Osteoblast (primary cell): ENCODE measurements around the gene SND1. TPM values are rescaled to one million over a fixed set of nuclear protein-coding genes. Genes with fewer than 3 reads are reported as not detected.

ENCODE experiments used
- DNase-seq: peaks from one replicate; pipeline ENCODE4 v3.0.0; 2011; ENCODE audit warnings: low spot score, mixed read lengths; ENCODE audit not compliant: insufficient read length; ENCODE audit errors: missing footprints
- H2AFZ ChIP-seq: 2 replicates; pipeline ENCODE4 v1.6.0; 2011; ENCODE audit warnings: mild to moderate bottlenecking, low read length
- H3K27ac ChIP-seq: 2 replicates; pipeline ENCODE4 v1.5.1; 2011; ENCODE audit warnings: mild to moderate bottlenecking, low read depth, low read length, moderate library complexity
- H3K27me3 ChIP-seq: 2 replicates; pipeline ENCODE4 v1.6.0; 2012; ENCODE audit warnings: mild to moderate bottlenecking, control low read depth, inconsistent platforms, low read length, moderate library complexity; ENCODE audit not compliant: insufficient read depth
- H3K36me3 ChIP-seq: 2 replicates; pipeline ENCODE4 v1.5.1; 2011; ENCODE audit warnings: mild to moderate bottlenecking, low read length, control low read depth, moderate library complexity; ENCODE audit not compliant: insufficient read depth
- H3K4me1 ChIP-seq: 2 replicates; pipeline ENCODE4 v1.5.1; 2011; ENCODE audit warnings: mild to moderate bottlenecking, low read length, control low read depth, moderate library complexity; ENCODE audit not compliant: insufficient read depth
- H3K4me2 ChIP-seq: 2 replicates; pipeline ENCODE4 v1.6.0; 2011; ENCODE audit warnings: mild to moderate bottlenecking, low read length; ENCODE audit not compliant: insufficient read depth
- H3K4me3 ChIP-seq: fragments of 200-600 bp; sonication (generic); 3 replicates; pipeline ENCODE4 v1.5.1; 2012; ENCODE audit warnings: mild to moderate bottlenecking, low read length, inconsistent platforms; ENCODE audit not compliant: insufficient read depth
- H3K79me2 ChIP-seq: 2 replicates; pipeline ENCODE4 v1.6.0; 2012; ENCODE audit warnings: mild to moderate bottlenecking, low read length, control low read depth, inconsistent platforms; ENCODE audit not compliant: insufficient read depth
- H3K9me3 ChIP-seq: 2 replicates; pipeline ENCODE4 v1.5.1; 2011; ENCODE audit warnings: low read depth, low read length, control low read depth
- H4K20me1 ChIP-seq: 2 replicates; pipeline ENCODE4 v1.6.0; 2012; ENCODE audit warnings: mild to moderate bottlenecking, low read length, control low read depth; ENCODE audit not compliant: insufficient read depth
- CTCF ChIP-seq: IDR thresholded peaks from 2 replicates; pipeline ENCODE4 v1.5.1; 2011; ENCODE audit warnings: mild to moderate bottlenecking, low read depth, low read length, moderate library complexity; ENCODE audit errors: extremely low read depth
- total RNA-seq: library from RNA; depleted of rRNA; stranded (reverse); fragments of >200 nt; gene quantifications from 2 replicates; pipeline ENCODE4 v1.2.3, GENCODE V29; 2012

SND1 gene
- total RNA-seq, 1 donor = 257 TPM

DNA sequence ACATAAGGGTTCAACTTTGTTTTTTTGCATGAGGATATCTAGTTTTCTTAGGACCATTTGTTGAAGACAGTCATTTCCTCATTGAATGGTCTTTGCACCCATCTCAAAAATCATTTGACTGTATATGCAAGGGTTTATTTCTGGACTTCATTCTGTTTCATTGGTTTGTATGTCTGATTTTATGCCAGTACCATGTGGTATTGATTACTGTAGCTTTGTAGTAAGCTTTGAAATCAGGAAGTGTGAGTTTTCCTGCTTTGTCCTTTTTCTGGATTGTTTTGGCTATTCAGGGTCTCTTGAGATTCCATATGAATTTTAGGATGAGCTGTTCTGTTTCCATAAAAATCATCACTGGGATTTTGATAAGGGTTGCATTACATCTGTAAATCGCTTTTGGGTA, 63.9 kb downstream of the SND1 start:
- TF ChIP-seq CTCF = no peak
- DNase-seq = no peak
- peaks cover 90% of the 10 kb centered on the region for H3K79me2 ChIP-seq
- H3K4me3 ChIP-seq = no peak overlapping the region
- peaks cover 39% of the 10 kb centered on the region for H3K36me3 ChIP-seq
- peaks cover 3% of the 10 kb centered on the region for H3K9me3 ChIP-seq
- H2AFZ ChIP-seq = no peak overlapping the region
- no peaks in the 10 kb centered on the region for H3K4me1 ChIP-seq
- peaks cover 26% of the 10 kb centered on the region for H4K20me1 ChIP-seq
- no peaks in the 10 kb centered on the region for H3K27me3 ChIP-seq
- H3K4me2 ChIP-seq = no peak overlapping the region
- no peak overlapping the region for H3K27ac ChIP-seq

DNA sequence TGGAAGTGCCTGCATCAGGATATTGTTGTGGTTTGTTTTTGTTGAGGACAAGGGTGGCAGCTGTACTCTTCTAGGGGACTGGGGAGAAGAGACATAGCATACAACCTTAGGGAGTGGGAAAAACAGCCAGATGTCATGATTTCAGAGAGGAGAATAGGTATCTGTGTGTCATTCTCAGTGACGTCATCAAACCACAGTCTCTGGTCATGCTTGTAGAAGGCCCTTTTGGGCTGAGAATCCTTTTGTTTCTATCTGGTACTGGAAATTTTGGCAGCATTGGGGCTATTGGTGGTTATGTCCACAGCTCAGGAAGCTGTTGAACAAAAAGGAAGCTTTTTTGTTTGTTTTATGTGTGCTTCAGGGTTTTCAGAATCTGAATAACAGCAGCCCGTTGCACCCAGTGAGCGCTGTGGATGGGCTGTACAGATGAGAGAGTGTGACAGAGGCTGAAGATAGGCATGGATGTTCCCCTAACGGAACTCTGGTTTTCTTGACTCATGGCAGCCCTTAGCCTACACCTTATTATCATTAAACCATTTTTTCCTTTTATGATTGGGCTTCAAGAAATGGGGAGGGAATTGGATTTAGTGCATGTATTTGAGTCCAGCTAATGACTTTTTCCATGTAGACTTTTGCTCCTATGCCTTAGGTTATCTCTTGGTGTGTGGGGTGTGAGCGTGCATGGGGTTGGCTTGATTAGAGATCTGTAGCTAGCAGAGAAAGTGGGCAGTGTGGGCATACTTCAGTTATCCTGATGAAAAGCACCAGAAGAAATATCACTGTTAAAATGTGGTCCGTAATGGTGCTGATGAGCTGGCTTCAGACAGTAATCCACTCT, 65.7 kb downstream of the SND1 start:
- Histone ChIP-seq H4K20me1 (peaks cover 26% of the 10 kb centered on the region), H2AFZ (no peak overlapping the region), H3K4me2 (no peak overlapping the region), H3K27me3 (no peaks in the 10 kb centered on the region), H3K9me3 (no peaks in the 10 kb centered on the region), H3K4me3 (no peak overlapping the region), H3K27ac (peak overlapping the region; percentile 8), H3K79me2 (peaks cover 90% of the 10 kb centered on the region), H3K36me3 (peaks cover 40% of the 10 kb centered on the region), H3K4me1 (no peaks in the 10 kb centered on the region)
- DNase-seq = no peak
- no peak for TF ChIP-seq CTCF

DNA sequence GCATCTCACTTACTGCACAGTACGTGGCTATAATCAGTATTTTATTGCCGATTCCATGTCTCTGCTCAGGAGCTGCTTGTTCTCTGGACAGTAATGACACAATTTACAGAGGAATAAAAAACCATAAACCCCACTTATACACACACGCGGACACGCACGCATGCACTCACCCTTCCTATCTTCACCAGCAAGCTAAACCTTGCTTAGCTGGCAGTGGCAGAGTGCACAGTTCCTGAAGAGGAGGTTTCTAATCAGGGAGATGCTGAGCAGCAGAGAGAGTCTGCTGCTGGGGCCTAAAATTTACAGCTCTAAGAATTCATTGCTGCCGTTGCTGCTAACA, 66.3 kb downstream of the SND1 start:
- H3K79me2 ChIP-seq = peaks cover 91% of the 10 kb centered on the region
- H3K36me3 ChIP-seq = peaks cover 46% of the 10 kb centered on the region
- no peak overlapping the region for H3K4me3 ChIP-seq
- H3K4me2 ChIP-seq = no peak overlapping the region
- H2AFZ ChIP-seq = no peak overlapping the region
- no peak overlapping the region for H3K27ac ChIP-seq
- H3K9me3 ChIP-seq = no peaks in the 10 kb centered on the region
- no peaks in the 10 kb centered on the region for H3K27me3 ChIP-seq
- DNase-seq = no peak
- H4K20me1 ChIP-seq = peaks cover 27% of the 10 kb centered on the region
- no peak for TF ChIP-seq CTCF
- no peaks in the 10 kb centered on the region for H3K4me1 ChIP-seq

GRCh38 chr7:127726476-127726875, 74.5 kb downstream of the SND1 start:
- DNase-seq = no peak
- Histone ChIP-seq H3K27ac (no peak overlapping the region), H3K4me1 (no peaks in the 10 kb centered on the region), H3K27me3 (no peaks in the 10 kb centered on the region), H2AFZ (no peak overlapping the region), H3K4me3 (no peak overlapping the region), H3K36me3 (peaks cover 39% of the 10 kb centered on the region), H3K9me3 (no peaks in the 10 kb centered on the region), H3K4me2 (no peak overlapping the region), H3K79me2 (peaks cover 86% of the 10 kb centered on the region), H4K20me1 (peaks cover 42% of the 10 kb centered on the region)
- TF ChIP-seq CTCF = no peak
